Mucosa of descending colon (tissue), 3 donors: Measurements from ENCODE around the gene IL1RL1. TPM values are rescaled to one million over a fixed set of nuclear protein-coding genes. Genes with fewer than 3 reads are reported as not detected.

Experiments used
- ATAC-seq: fragments of 200-7000 bp; cut with Tn5 transposase; one replicate; pipeline ENCODE4 v1.9.1; 2020; ENCODE audit warnings: mild to moderate bottlenecking, moderate library complexity
- DNase-seq, 3 donors: peaks; one replicate each; pipeline ENCODE4 v3.0.0-alpha.2; 2020
- H3K36me3 ChIP-seq: fragments of 200-600 bp; one replicate; pipeline ENCODE4 v1.8.0; 2021; ENCODE audit warnings: low read depth, mild to moderate bottlenecking
- H3K4me1 ChIP-seq: fragments of 200-600 bp; one replicate; pipeline ENCODE4 v1.8.0; 2021; ENCODE audit warnings: low read depth, mild to moderate bottlenecking
- H3K4me3 ChIP-seq: fragments of 200-600 bp; one replicate; pipeline ENCODE4 v1.8.0; 2021; ENCODE audit warnings: mild to moderate bottlenecking
- H3K9me3 ChIP-seq: fragments of 200-600 bp; one replicate; pipeline ENCODE4 v1.8.0; 2021; ENCODE audit warnings: mild to moderate bottlenecking
- CTCF ChIP-seq: fragments of 200-600 bp; IDR thresholded peaks from one replicate; pipeline ENCODE4 v1.8.0; 2022; ENCODE audit warnings: antibody characterized with exemption, mild to moderate bottlenecking
- intact Hi-C, 2 donors: fragments of 100-400 bp; cut with DNase I in 1 of 2; cut with micrococcal nuclease in 1 of 2; formaldehyde crosslinking; loops; one replicate each; pipeline versions ENCODE4 v1.11.0 to v1.11.1; 2022; cut with DNase I, micrococcal nuclease
- total RNA-seq, 3 donors: library from RNA; stranded (reverse); fragmentation: NEBNext Ultra II Directional in 2 of 3; extraction: Animal tissue kit (Norgen Biotek cat#: 25700) in 2 of 3; gene quantifications; one replicate each; pipeline versions ENCODE4 v1.2.1 to v1.2.4, GENCODE V29; 2021 to 2023
- donor health status: DM: no; HTN: no; CAD: no; lungs with moderate emphysema.
- donor health status: DM: no; HTN: no; CAD: no.
- donor health status: DM: no; HTN: yes; CAD: no.

IL1RL1 gene
- total RNA-seq, 3 donors from 2014 or later: 0.93 to 7.1 (median 5.9) TPM

- Histone ChIP-seq H3K4me1 (no peaks in the 10 kb centered on the region), H3K4me3 (no peak overlapping the region), H3K9me3 (no peaks in the 10 kb centered on the region), H3K36me3 (no peaks in the 10 kb centered on the region)
- DNase-seq (no peak), ATAC-seq (no peak)
- no peak for TF ChIP-seq CTCF
- intact Hi-C loops: no loop called here
Measured at GRCh38 chr2:102268510-102269199, 42.7 kb upstream of the IL1RL1 start.

- TF ChIP-seq CTCF: no peak
- Histone ChIP-seq H3K9me3 (no peaks in the 10 kb centered on the region), H3K36me3 (no peaks in the 10 kb centered on the region), H3K4me1 (no peaks in the 10 kb centered on the region), H3K4me3 (no peak overlapping the region)
- no peak for ATAC-seq
- no peak for DNase-seq
- intact Hi-C loops: no loop called here
Measured at GRCh38 chr2:102269200-102269524, 42.2 kb upstream of the IL1RL1 start.

GRCh38 chr2:102271844-102272243 is 39.5 kb upstream of the IL1RL1 start:
- no peaks in the 10 kb centered on the region for H3K9me3 ChIP-seq
- ATAC-seq: no peak
- intact Hi-C loops: no loop called here
- H3K36me3 ChIP-seq: no peaks in the 10 kb centered on the region
- H3K4me3 ChIP-seq: no peak overlapping the region
- no peak for TF ChIP-seq CTCF
- H3K4me1 ChIP-seq: no peaks in the 10 kb centered on the region
- no peak for DNase-seq

GRCh38 chr2:102273619-102274211 is 37.6 kb upstream of the IL1RL1 start:
- no peak overlapping the region for H3K4me3 ChIP-seq
- H3K9me3 ChIP-seq: no peaks in the 10 kb centered on the region
- H3K4me1 ChIP-seq: no peaks in the 10 kb centered on the region
- ATAC-seq (peak; percentile 48), DNase-seq (no peak)
- TF ChIP-seq CTCF: no peak
- intact Hi-C loops: no loop called here
- H3K36me3 ChIP-seq: no peaks in the 10 kb centered on the region

- H3K9me3 ChIP-seq: no peaks in the 10 kb centered on the region
- DNase-seq: no peak
- H3K4me1 ChIP-seq: no peaks in the 10 kb centered on the region
- no peak overlapping the region for H3K4me3 ChIP-seq
- no peak for ATAC-seq
- intact Hi-C loops: no loop called here
- H3K36me3 ChIP-seq: no peaks in the 10 kb centered on the region
- TF ChIP-seq CTCF: no peak
Measured at GRCh38 chr2:102276549-102277201, 34.7 kb upstream of the IL1RL1 start.
